K562 (cell line): ENCODE data around the gene CC2D2B. TPM values are rescaled to one million over a fixed set of nuclear protein-coding genes. Genes with fewer than 3 reads are reported as not detected.

Experiments used
- ATAC-seq: fragments of 200-7000 bp; cut with Tn5 transposase; 3 replicates; pipeline ENCODE4 v1.9.1; 2020; ENCODE audit warnings: moderate library complexity
- BruUV-seq: library from RNA; stranded (reverse); fragments of 400-500 nt; replicated peaks from 2 replicates; lab custom pipeline; 2021; lab: Mats Ljungman, UMichigan
- CTCF ChIA-PET: fragments of 300-600 bp; formaldehyde crosslinking; extraction: SDS; loops from one replicate; lab custom pipeline; 2021; ENCODE audit warnings: low intra/inter-chr PET ratio; lab: Yijun Ruan, JAX
- POLR2A ChIA-PET: fragments of 300-600, 350-650 bp; sonication (Branson Sonifier 250); formaldehyde crosslinking; extraction: SDS; loops from one replicate; lab custom pipeline; 2021; ENCODE audit warnings: antibody characterized with exemption, inconsistent platforms; lab: Yijun Ruan, JAX
- DNase-seq, 4 experiments: peaks; one replicate each; pipeline versions ENCODE4 v3.0.0 to v3.0.0-alpha.2; 2011 to 2018; ENCODE audit warnings: low spot score in 3 of 4, mixed read lengths in 3 of 4; ENCODE audit errors: extremely low read depth in 1 of 4
- FAIRE-seq: peaks from 2 replicates; lab custom pipeline; 2011; peaks lifted over from hg19 to GRCh38; lab: Jason Lieb, UNC
- H2AFZ ChIP-seq: 2 replicates; pipeline ENCODE4 v1.6.0; 2011; ENCODE audit warnings: low read depth, low read length, control low read depth, inconsistent platforms
- H3K27ac ChIP-seq: fragments of 200-600 bp; 3 replicates; pipeline ENCODE4 v1.8.0; 2011; ENCODE audit warnings: low read depth, mild to moderate bottlenecking, control low read depth, inconsistent platforms, low read length, moderate library complexity, mixed read lengths; ENCODE audit errors: extremely low read depth
- H3K27me3 ChIP-seq, 2 experiments: fragments of 300-600 bp in 1 of 2; 2 replicates in 1 of 2; 3 replicates in 1 of 2; pipeline versions ENCODE4 v1.6.0 to v1.8.0; 2011; ENCODE audit warnings: inconsistent platforms in 2 of 2, low read length in 2 of 2, mild to moderate bottlenecking in 1 of 2, mixed read lengths in 1 of 2, moderate library complexity in 1 of 2; ENCODE audit not compliant: control insufficient read depth in 2 of 2, insufficient read depth in 2 of 2
- H3K36me3 ChIP-seq: fragments of 300-600 bp; 3 replicates; pipeline ENCODE4 v1.8.0; 2011; ENCODE audit warnings: mild to moderate bottlenecking, low read length, inconsistent platforms; ENCODE audit not compliant: control insufficient read depth, insufficient read depth
- H3K4me1 ChIP-seq, 2 experiments: fragments of 200-600 bp in 1 of 2; replicated peaks in 1 of 2; 2 replicates in 1 of 2; 3 replicates in 1 of 2; pipeline versions ENCODE4 v1.5.1 to v1.8.0; 2011; ENCODE audit warnings: inconsistent platforms in 2 of 2, low read length in 2 of 2, mild to moderate bottlenecking in 1 of 2, mixed read lengths in 1 of 2, moderate library complexity in 1 of 2; ENCODE audit not compliant: control insufficient read depth in 2 of 2, insufficient read depth in 2 of 2
- H3K4me2 ChIP-seq: 2 replicates; pipeline ENCODE4 v1.6.1; 2011; ENCODE audit warnings: low read length, control low read depth, inconsistent platforms, mixed read lengths; ENCODE audit not compliant: insufficient read depth
- H3K4me3 ChIP-seq: fragments of 200-600 bp; sonication (generic), shearing (Covaris generic); 2 replicates; pipeline ENCODE4 v1.5.1; 2016; ENCODE audit warnings: control low read depth, inconsistent platforms
- H3K79me2 ChIP-seq: fragments of 200-600 bp; 3 replicates; pipeline ENCODE4 v1.8.0; 2011; ENCODE audit warnings: low read length, inconsistent platforms; ENCODE audit not compliant: control insufficient read depth, insufficient read depth
- H3K9ac ChIP-seq, 2 experiments: 2 replicates each; pipeline versions ENCODE4 v1.6.0 to v1.6.1; 2011; ENCODE audit warnings: low read depth in 2 of 2, low read length in 2 of 2, control low read depth in 1 of 2, inconsistent platforms in 1 of 2, mild to moderate bottlenecking in 1 of 2, mixed read lengths in 1 of 2; ENCODE audit not compliant: insufficient read depth in 1 of 2
- H3K9me1 ChIP-seq: one replicate; pipeline ENCODE4 v1.6.0; 2011; ENCODE audit warnings: inconsistent platforms, mild to moderate bottlenecking, low read length, moderate library complexity; ENCODE audit not compliant: control insufficient read depth, insufficient read depth
- H3K9me3 ChIP-seq: replicated peaks from 2 replicates; pipeline ENCODE4 v1.5.1; 2011; ENCODE audit warnings: low read depth, low read length, inconsistent platforms; ENCODE audit not compliant: control insufficient read depth, insufficient read depth
- H4K20me1 ChIP-seq: replicated peaks from 2 replicates; pipeline ENCODE4 v1.6.1; 2011; ENCODE audit warnings: low read length, inconsistent platforms, mixed read lengths; ENCODE audit not compliant: control insufficient read depth, insufficient read depth
- CBFA2T3 ChIP-seq: fragments of 450-650 bp; IDR thresholded peaks from 2 replicates; pipeline ENCODE4 v1.6.1; 2017
- MECOM ChIP-seq: fragments of 250-450 bp; sonication (Bioruptor Pico); IDR thresholded peaks from 2 replicates; pipeline ENCODE4 v1.8.0; 2022; ENCODE audit warnings: inconsistent platforms
- MEIS2 ChIP-seq: fragments of 450-650 bp; IDR thresholded peaks from 2 replicates; pipeline ENCODE4 v1.6.1; 2014; ENCODE audit warnings: mild to moderate bottlenecking; ENCODE audit not compliant: partially characterized antibody
- MYBL2 ChIP-seq, 2 experiments: fragments of 450-650 bp in 1 of 2; sonication (generic) in 1 of 2; formaldehyde crosslinking in 1 of 2; IDR thresholded peaks; 2 replicates each; pipeline versions ENCODE4 v1.6.1 to v1.8.1; 2017 to 2022; ENCODE audit warnings: borderline replicate concordance in 1 of 2, inconsistent platforms in 1 of 2, low read depth in 1 of 2, mild to moderate bottlenecking in 1 of 2, missing genetic modification reagents in 1 of 2, moderate library complexity in 1 of 2
- STAT5A ChIP-seq: IDR thresholded peaks from 2 replicates; pipeline ENCODE4 v1.6.1; 2012; ENCODE audit warnings: low read length, inconsistent platforms, borderline replicate concordance
- TAL1 ChIP-seq: fragments of 450-650 bp; IDR thresholded peaks from 2 replicates; pipeline ENCODE4 v1.6.1; 2016; ENCODE audit warnings: mild to moderate bottlenecking
- TEAD2 ChIP-seq: fragments of 450-650 bp; IDR thresholded peaks from 2 replicates; pipeline ENCODE4 v1.6.1; 2016; ENCODE audit warnings: missing genetic modification characterization, control low read depth, missing compliant biosample characterization
- ZBTB7A ChIP-seq: IDR thresholded peaks from 2 replicates; pipeline ENCODE4 v1.6.1; 2011; ENCODE audit warnings: low read depth, mild to moderate bottlenecking, low read length, moderate library complexity, borderline replicate concordance; ENCODE audit not compliant: control insufficient read depth
- ZNF217 ChIP-seq: sonication (generic); formaldehyde crosslinking; IDR thresholded peaks from 2 replicates; pipeline ENCODE4 v1.8.0; 2022; ENCODE audit warnings: mild to moderate bottlenecking, missing genetic modification reagents
- WGBS: fragments of 100-300 bp; shearing (Covaris generic); methylation state at CpG from one replicate; pipeline ENCODE4 v1.1.6; 2016; ENCODE audit warnings: low coverage, mixed read lengths; ENCODE audit not compliant: insufficient coverage; ENCODE audit errors: missing lambda C conversion rate; 5-methylcytosine and 5-hydroxymethylcytosine counted together
- in situ Hi-C: fragments of 300-500 bp; cut with MboI; formaldehyde crosslinking; loops from 4 replicates; pipeline ENCODE4 v1.15.0; 2018; ENCODE audit warnings: inconsistent platforms, mixed read lengths
- intact Hi-C: fragments of 100-400 bp; cut with micrococcal nuclease; formaldehyde crosslinking; loops from 2 replicates; pipeline ENCODE4 v1.14.2; 2022
- polyA plus RNA-seq, 8 experiments: library from polyadenylated mRNA; depleted of rRNA in 4 of 8; stranded (reverse) in 5 of 8; unstranded in 3 of 8; fragments of >200 nt; fragmentation: Nextera tagmentation in 2 of 8; fragmentation: Illumina TruSeq in 1 of 8; extraction: Ambion mirVana in 2 of 8; extraction: Trizol in 1 of 8; gene quantifications; 2 replicates each; pipeline versions ENCODE4 v1.2.1 to v1.2.3, GENCODE V29; 2011 to 2014; ENCODE audit warnings: inconsistent platforms in 1 of 8, missing spikeins in 1 of 8
- total RNA-seq, 7 experiments: library from RNA; depleted of rRNA in 6 of 7; stranded (reverse); fragments of >200 nt in 6 of 7; fragmentation: Illumina TruSeq in 2 of 7; extraction: Trizol in 2 of 7; gene quantifications; 2 replicates each; pipeline versions ENCODE4 v1.2.1 to v1.2.3, GENCODE V29; 2011 to 2021; ENCODE audit warnings: low replicate concordance in 1 of 7

Gene CC2D2B
- total and polyA plus RNA-seq, 9 of the 15 experiments (the other 6 are each of a cell fraction or from before 2014, with no cell fraction given), result 0.10 to 0.34 (median 0.20) TPM; not detected in 5

- no peak overlapping the region for H3K4me2 ChIP-seq
- FAIRE-seq (no peak), ATAC-seq (no peak)
- no peaks in the 10 kb centered on the region for H4K20me1 ChIP-seq
- no peaks in the 10 kb centered on the region for H3K79me2 ChIP-seq
- no peak overlapping the region for H3K9ac ChIP-seq
- no peaks in the 10 kb centered on the region for H3K9me3 ChIP-seq
- POLR2A ChIA-PET, result interaction anchor here (0.6 kb wide), 1 partner anchor 249 kb away, joined by 7 read pairs; no protein-coding TSS in a partner anchor
- intact Hi-C loops (no loop called here), in situ Hi-C loops (no loop called here)
- H2AFZ ChIP-seq, result no peak overlapping the region
- no peak overlapping the region for H3K27ac ChIP-seq
- TF ChIP-seq TEAD2 (tag) (no peak), STAT5A (no peak)
- TF ChIP-seq, all 486 proteins: peak for 0
- no peak overlapping the region for H3K4me3 ChIP-seq
- 56% methylated on average over 1 of the region's 1 CpG for WGBS
- BruUV-seq, result no TSS peak
- no peaks in the 10 kb centered on the region for H3K9me1 ChIP-seq
- no peaks in the 10 kb centered on the region for H3K36me3 ChIP-seq
- DNase-seq, result no peak
- peaks cover 4 to 12% of the 10 kb centered on the region in 2 experiments; a peak in 4 of 5 replicates for H3K4me1 ChIP-seq
- CTCF ChIA-PET, result no interaction called here
- no peaks in the 10 kb centered on the region for H3K27me3 ChIP-seq
Measured at GRCh38 chr10:96021332-96021731, 113.6 kb downstream of the CC2D2B start.

GRCh38 chr10:96022739-96023138 is 115.0 kb downstream of the CC2D2B start:
- peak; percentile 62 for ATAC-seq
- H3K9me1 ChIP-seq, result no peaks in the 10 kb centered on the region
- no peak overlapping the region for H3K27ac ChIP-seq
- DNase-seq, result peak in 3 of 4 experiments; percentile 15 to 65 (median 25)
- no peaks in the 10 kb centered on the region for H3K36me3 ChIP-seq
- peak; percentile 65 for FAIRE-seq
- ChIA-PET CTCF (no interaction called here), POLR2A (interaction anchor here (0.6 to 1.9 kb wide), 2 partner anchors 10 to 108 kb away, joined by 3 to 10 read pairs; partner anchors contain the start of gene ZNF518A)
- no peaks in the 10 kb centered on the region for H4K20me1 ChIP-seq
- WGBS, result 0% methylated on average over 2 of the region's 2 CpGs
- intact Hi-C loops, result no loop called here
- no peak overlapping the region for H2AFZ ChIP-seq
- H3K4me2 ChIP-seq, result peak overlapping the region; percentile 28; the same call in 1 of the 2 replicates
- peaks cover 4 to 12% of the 10 kb centered on the region in 2 experiments; a peak in 4 of 5 replicates for H3K4me1 ChIP-seq
- no peaks in the 10 kb centered on the region for H3K27me3 ChIP-seq
- no peaks in the 10 kb centered on the region for H3K9me3 ChIP-seq
- no peak overlapping the region for H3K9ac ChIP-seq
- BruUV-seq, result no TSS peak
- in situ Hi-C loops, result no loop called here
- no peak overlapping the region for H3K4me3 ChIP-seq
- H3K79me2 ChIP-seq, result no peaks in the 10 kb centered on the region
- TF ChIP-seq MEIS2, result peak; percentile 22
- TF ChIP-seq ZNF217 (CRISPR knock-in tag), result no peak
- TF ChIP-seq CBFA2T3, result peak; percentile 85
- peak; percentile 71; the same call in 1 of the 2 replicates for TF ChIP-seq MECOM (CRISPR knock-in tag)
- no peak for TF ChIP-seq MYBL2 (IDR thresholded peaks at IDR 0.05; ENCODE audit: low read depth)
- no peak for TF ChIP-seq MYBL2 (CRISPR knock-in tag; IDR thresholded peaks at IDR 0.05; ENCODE audit: borderline replicate concordance)
- TF ChIP-seq TAL1, result peak; percentile 74
- peak; percentile 32; the same call in 1 of the 2 replicates for TF ChIP-seq ZBTB7A
